HG03135 (cell line): ENCODE measurements around the gene ZBTB7A.
"Not testable (repeated sequence)": the region's sequence is repeated elsewhere in the genome, so short reads cannot be mapped to it uniquely, and the experiment has no call there.

Experiments
- ATAC-seq: cut with Tn5 transposase; IDR thresholded peaks from one replicate; pipeline ENCODE4 v1.9.1; 2021; ENCODE audit warnings: mild to moderate bottlenecking, moderate library complexity; ENCODE audit not compliant: unreplicated experiment

ZBTB7A gene

DNA sequence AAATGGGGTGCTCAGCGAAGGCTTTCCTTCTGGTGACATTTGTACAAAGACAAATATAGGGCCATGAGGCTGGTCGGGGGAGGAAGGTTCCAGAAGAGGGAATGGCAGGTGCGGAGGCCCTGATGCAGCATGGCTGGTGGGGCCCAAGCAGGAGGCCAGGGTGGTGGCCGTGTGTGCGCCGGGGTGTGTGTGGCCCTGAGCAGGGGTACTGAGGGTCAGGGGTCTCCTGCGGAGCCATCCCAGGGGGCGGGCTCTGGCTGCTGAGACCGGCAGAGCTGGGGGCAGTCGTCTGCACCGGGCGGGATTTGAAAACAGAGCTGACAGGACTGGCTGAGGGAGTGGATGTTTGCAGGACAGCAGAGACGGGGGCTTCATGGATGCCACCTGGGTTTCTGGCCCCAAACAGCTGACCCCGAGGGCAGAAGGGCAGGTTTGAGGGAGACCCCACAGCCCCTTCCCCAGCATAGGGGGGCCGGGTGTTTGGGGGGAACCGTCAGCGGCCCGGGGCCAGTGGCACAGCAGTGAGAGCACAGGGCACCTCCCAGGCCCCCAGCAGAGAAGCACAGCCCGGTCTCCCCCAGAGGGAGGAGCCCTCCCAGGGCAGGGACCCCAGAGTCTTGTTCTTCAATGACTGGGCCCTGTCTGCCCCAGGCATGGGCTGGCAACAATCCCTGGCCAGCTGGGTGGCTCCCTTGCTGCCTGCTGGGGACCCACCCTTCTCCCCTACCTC is 47.8 kb downstream of the ZBTB7A start:
- no peak for ATAC-seq

DNA sequence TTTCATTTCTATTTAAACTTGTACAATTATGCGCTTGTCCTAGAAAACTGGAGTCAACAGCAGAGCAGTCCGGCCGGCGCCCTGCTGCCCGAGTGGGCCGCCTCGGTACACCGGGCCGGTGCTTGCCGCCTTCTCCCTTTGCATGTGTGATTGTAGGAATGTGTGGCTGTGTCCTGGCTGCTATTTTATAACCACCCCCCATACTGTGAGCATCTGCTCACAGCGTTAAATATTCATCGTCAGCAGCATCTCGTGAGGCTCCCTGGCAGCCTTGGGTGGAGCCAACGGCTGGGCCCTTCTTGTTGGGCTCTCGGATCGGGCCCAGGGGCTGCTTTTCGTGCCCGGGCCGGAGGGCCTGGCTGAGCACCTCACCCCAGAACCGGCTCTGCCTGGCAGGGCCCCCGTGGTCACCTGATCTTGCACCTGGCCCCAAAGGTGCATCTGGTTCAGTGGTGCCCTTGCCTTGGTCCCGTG is 48.5 kb downstream of the ZBTB7A start:
- ATAC-seq, result no peak

DNA sequence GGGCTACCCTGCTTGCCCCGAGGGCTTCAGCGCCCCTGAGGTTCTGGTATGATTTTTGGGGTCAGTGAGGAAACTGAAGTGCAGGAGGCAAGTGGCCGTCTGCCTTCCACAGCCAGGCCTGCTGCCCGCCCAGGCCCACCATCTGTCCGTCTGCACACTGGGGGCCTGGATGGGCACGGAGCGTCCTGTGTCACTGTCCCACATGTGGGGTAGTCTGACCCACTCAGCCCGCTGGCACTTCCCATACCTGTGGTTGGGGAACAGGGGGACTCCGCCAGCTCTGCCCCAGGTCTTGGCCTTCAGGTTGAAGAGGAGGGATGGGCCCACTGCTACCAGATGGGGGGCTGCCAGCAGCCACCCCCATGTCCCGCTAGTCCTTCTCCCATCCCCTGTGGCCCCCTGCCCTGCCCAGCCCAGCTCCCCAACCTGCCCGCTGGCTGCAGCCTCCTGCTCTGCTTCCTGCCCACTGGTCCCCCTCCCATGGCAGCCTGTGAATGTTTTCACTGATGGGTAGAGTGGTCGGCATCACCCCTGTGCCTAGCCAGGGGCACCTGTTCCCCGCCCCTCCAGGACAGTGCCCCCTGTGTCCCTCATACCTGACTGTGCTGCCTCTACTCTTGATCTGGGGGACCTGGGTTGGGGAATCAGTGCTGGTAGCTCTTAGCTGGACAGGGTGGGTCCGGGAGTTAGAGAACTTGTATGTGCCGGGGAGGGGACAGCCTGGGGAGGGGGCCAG is 49.6 kb downstream of the ZBTB7A start:
- ATAC-seq, result no peak

DNA sequence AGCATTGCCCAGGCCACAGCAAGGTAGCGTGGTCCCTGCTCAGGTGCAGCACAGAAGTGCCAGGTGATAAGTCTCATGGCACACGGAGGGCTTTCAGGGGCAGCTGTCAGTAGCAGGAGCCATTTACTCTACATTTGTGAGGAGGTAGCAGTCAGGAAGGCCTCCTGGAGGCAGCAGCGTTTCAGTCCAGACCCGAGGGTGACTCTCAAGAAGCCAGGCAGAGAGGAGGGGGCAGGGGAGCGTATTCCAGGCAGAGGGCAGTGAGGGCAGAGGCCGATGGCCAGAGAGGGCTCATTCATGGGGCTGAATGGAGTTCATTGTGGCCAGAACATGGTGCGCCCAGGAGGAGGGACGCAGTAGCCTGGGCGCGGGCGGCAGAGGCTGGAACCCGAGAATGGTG is 50.2 kb downstream of the ZBTB7A start:
- no peak for ATAC-seq

DNA sequence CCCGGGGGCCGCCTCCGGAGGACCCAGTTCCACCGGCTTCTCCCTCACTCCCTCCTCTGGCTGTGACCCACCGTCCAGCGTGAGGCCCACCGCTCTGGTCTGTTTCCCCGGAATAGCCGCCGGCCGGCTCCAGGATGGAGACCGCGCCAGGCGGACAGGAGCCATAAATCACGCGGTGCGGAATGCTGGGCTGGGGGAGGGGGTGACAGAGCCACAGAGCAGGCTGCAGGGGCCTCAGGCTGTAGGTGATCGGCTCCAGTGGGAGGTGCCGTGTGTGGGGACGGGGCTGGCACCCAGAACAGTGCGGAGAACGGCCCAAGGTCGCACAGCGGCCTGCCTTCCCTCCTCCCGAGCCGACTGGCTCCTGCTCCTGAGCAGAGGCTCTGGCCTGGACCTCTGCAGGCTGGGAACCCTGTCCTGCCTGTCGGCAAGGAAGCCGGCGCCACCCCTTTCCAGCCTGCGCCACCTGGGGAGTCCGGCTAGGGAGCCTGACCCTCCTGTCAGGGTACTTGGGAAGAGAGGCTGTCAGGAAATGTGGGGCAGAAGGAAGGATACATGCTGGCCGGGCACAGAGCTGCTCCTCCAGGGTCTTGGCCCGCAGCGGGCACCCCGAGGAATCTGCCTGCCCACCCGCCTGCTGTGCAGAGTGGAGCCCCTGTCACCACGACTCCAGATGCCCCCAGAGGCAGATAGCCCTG is 50.8 kb downstream of the ZBTB7A start:
- ATAC-seq, result no peak

DNA sequence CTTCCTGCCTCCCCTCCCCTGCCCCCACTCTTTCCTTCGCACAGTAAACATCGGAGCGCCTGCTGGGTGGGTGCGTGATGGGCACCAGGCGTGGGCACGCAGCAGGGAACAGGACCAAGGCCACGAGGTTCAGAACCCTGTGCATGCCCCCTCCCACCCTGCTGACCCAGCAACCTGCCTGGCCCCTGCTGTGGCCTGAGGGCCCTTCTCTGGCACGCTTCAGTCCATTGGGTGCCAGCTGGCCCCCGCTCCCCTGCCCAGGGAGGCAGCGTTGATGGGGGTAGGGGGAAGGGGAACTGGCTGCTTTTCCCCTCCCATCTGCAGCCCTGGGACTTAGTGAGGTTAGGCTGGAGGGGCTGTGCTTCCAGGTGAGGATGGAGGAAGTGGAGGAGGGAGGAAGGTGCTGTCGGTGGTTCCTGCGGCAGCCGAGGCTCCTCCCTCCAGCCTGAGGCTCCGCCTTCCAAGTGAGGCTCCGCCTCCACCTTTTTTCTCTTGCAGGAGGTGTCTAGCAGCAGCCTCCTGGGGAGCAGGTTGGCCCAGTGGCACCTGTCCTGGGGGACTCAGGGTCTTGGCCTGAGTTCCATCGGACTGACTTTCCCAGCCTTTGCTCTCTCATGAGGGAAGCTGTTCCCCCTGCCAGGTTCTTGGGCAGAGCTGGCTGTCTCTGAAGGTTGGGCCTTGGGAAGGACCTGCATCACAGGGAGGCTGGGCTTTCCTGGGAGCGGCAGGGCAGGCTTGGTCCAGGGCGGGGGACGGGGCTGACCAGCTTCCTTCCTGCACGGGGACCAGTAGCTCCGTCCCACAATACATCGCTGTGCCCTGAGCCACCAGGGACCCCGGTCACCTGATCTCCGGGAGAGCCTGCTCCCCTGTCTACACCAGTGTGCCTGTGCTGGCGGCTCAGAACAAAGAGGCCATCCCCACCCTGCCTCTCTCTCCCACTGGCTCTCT is 51.9 kb downstream of the ZBTB7A start:
- ATAC-seq, result no peak

DNA sequence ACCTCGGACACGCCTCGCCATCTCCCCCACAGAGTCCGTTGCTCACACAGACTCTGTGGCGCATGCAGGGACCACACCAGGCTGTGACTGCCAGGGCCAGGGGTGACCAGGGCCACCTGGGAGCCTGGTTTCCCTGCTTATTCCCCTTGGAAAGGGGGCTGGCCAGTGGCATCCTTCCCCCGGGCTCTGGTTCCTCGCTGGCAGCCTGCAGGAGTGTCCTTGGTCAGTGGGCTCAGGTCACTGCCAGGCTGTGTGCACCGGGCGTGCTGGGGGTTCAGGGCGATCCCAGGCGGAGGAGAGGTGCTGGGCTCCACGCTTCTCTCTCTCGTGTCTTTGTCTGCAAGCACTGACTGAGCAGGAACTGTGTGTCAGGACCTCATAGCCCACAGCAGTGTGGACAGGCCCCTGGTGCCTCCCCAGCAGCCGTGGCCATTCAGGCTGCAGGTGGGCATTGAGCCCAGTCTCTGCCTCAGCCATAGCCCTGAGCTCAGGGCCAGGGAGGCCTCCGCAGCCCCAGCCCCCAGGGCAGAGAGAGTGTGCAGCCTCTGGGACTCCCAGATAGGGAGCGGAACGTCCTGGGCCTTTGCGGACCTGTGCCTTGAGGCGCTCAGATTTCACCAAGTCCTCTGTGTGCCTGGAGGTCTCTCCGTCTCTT is 52.7 kb downstream of the ZBTB7A start:
- no peak for ATAC-seq

DNA sequence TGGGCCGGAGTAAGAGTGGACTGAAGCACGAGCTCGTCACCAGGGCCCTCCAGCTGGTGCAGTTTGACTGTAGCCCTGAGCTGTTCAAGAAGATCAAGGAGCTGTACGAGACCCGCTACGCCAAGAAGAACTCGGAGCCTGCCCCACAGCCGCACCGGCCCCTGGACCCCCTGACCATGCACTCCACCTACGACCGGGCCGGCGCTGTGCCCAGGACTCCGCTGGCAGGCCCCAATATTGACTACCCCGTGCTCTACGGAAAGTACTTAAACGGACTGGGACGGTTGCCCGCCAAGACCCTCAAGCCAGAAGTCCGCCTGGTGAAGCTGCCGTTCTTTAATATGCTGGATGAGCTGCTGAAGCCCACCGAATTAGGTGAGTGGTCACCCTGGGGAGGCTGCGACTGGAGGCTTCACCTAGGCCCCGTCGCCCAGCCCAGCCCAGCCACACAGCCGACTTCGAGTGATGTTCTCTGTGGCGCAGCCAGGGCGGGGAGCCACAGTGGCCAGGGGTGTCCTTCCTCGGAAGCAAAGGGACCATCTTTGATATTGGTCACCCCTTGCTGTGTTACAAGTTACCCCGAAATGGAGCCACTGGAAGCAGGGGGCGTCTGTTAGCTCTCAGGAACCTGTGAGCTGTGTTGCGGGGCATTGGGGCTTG is 53.6 kb downstream of the ZBTB7A start:
- no peak for ATAC-seq

DNA sequence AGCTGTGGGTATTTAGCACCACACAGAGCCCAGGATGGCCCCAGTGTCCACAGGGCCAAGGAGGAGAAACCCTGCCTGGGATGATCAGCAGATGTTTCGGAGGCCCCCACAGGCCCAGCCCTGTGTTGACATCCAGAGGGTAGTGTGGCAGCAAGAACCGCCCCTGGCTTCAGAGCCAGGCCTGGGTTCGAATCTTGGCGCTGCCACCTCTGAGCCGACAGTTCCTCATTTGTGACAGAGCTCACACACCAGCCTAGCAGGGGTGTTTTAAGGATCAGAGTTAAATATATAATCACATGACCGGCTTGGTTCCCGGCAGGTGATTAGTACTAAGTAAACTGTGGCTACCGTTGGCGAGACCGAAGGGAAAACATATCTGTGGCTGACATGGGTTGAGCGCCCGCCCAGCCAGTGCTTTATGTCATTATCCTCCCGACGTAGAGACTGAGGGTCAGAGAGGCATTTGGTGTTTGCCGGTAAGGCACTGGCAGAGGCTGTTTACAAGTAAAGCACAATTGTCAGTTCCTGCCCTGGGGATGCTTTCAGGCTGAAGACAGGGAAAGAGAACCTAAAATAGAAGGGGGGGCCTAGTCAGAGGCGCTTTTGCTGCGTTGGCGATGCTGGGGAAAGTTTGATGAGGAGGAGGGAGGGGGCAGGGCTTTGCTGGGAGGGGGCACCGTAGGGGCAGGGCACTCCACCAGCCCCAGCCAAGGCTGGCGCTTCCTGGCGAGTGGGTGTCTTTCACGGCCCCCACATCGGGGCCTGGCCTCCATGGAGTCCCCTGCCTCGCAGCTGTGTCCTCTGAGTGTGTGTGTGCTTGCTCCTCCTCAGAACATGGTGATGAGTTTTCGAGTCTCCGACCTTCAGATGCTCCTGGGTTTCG is 54.4 kb downstream of the ZBTB7A start:
- ATAC-seq, result no peak

DNA sequence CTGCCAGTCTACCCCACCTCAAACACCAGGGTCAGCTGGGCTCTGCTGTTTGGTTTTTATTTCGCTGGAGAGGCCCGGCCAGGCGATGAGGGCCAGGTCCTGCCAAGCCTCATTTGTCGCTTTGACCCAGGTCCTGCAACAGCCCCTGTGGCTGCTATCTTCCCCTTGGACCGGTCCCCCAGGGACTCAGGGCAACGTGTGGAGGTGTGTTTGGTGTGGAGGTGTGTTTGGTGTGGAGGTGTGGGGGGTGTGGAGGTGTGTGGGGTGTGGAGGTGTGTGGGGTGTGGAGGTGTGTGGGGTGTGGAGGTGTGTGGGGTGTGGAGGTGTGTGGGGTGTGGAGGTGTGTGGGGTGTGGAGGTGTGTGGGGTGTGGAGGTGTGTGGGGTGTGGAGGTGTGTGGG is 55.3 kb downstream of the ZBTB7A start:
- ATAC-seq, result not testable (repeated sequence)

DNA sequence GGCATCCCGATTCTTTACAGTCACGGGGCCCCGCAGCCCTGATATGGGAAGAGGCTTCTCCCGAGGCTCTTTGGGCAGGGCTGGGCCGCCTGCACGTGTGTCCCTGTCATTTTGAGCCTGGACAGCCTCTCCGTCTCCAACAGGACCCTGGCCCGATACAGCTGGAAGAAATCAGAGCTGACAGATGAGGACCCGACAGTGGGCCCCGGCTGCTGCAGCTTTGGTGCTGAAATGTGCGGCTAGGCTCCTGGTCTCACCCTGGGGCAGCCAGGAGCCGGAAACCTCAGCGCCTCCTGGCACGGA is 55.9 kb downstream of the ZBTB7A start:
- ATAC-seq, result no peak

DNA sequence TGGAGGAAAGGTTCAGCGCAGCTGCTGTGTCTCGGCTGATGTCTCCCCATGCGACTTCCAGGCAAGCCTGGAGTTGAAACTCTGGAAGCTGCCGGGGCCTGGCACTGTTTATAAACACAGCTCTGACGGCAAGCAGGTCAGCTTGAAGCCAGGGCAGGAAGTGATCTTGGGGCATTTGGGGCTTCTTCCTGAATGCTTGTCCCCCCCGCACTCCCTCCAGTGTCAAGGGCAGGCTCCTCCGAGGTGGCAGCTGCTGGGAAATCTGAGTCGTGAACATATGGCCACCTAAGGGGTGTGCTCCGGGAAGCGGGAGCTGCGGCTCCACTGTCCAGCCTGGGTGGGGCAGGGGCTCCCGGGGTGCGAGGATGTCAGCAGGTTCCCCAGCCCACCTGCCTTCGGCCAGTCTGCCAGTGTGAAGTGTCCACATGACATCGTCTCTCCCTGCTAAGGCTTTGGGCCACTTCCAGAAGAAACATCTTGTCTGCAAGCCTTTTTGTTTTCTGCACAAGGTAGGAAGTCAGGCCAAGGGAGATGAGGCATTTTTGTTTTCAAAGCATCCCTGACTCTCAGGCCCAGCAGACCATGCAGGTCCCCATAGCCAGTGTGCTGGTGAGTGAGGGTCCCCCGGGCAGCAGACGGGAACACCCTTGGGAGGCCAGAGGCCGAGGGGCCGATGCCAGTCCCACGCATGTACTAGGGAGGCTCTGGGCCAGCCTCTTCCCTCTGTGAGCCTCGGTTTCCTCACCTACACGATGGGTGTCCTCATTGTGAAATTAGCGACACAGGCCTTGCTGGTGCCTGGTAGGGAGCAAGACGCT is 56.5 kb downstream of the ZBTB7A start:
- no peak for ATAC-seq

DNA sequence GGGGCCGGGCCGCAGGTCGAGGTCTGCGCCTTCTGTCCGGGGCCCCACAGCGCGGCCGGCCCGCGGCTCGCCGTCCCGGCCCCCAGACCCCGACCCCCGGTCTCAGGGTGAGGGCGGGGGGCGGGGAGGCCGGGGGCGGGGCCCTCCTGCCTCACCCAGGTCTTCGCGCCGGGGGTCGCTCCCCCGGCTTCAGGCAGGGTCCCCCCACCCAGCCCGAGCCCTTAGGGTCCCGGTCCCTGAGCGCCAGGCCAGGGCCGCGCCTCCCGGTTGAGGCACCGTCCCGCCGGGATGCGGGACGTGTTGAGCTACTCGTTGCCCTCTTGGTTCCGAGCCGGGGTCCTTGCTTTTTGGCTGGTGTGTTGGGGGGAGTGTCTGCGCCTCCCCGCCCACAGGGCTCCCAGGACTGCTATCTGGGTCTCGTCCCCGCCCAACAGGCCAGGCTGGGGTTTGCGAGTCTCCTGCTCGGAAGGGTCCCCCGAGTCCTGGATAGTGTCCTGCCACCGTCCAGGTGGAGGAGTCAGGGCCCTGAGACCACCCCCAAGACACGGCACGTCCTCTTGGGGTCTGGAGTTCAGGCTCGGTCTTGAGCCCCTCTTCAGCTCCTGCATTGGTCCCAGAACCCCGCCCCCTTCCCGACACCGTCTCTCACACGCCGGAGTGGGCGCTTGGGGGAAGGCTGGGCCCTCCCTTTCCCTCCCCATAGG is 58.7 kb downstream of the ZBTB7A start:
- ATAC-seq, result peak; percentile 2

DNA sequence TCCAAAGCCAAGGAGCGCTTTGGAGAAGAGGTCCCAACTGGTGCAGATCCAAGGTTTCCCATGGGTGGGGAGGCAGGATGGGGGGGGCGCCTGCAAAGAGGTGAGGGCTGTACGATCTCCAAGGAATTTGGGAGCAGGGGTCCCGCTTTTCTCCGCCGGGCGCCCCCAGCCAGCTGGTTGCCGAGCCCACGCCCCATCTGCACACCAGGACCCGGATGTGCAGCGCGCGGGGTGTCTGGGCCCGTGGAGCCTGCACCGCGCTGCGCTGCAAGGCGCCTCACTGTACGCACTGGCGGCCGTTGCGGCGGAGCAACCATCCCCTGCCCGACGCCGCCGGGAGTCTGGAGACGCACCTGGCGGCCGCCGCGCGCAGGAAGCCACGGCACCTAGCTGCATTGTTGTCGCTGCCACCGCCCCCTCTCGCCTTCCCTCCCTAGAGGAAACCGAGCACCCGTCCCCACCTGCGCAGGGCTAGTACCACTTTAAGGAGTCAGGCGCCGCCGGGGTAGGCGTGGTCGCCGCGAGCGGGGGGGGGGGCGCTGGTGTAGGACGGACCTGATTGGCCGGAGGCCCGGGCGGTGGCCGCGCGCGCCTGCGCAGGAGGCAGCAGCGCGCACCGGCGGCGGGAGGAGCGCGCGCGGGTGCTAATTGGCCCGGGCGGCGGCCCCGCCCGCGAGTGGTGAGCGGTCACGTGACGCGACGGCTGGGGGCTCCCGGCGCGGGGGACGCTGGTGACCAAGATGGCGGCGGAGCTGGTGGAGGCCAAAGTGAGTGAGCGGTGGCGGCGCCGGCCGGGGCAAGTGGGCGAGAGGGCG is 59.5 kb downstream of the ZBTB7A start, which contains the start of gene PIAS4:
TSS of gene PIAS4 (plus strand) at position 716 of the 815 bp plus-strand sequence. CDS start at position 741, 25 bp downstream.
- peak; percentile 86 for ATAC-seq

DNA sequence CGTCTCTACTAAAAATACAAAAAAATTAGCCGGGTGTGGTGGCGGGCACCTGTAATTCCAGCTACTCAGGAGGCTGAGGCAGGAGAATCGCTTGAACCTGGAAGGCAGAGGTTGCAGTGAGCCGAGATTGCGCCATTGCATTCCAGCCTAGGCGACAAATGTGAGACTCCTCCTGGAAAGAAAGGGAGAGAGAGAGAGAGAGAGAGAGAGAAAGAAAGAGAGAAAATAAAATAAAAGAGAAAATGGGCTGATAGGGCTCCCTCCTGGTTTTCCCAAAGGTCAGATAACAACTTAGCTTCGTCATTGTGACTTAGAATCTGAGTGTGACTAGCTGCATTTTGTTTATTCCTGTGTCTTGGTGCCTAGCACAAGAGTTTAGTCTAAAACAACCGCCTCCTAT is 61.3 kb downstream of the ZBTB7A start:
- ATAC-seq, result not testable (repeated sequence)

DNA sequence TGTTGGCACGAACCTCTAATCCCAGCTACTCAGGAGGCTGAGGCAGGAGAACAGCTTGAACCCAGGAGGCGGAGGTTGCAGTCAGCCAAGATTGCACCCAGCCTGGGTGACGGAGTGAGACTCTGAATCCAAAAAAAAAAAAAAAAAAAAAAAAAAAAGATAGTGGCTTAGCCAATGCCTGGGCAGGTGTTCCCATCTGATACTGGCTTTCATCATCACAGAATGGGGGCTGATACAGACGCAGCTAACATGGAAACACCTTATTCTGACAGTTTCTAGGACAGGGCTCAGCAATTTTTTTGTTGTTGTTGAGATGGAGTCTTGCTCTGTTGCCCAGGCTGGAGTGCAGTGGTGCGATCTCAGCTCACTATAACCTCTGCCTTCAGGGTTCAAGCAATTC is 65.9 kb downstream of the ZBTB7A start:
- ATAC-seq, result not testable (repeated sequence)
